Gastroesophageal sphincter (tissue), 4 donors: Measurements from ENCODE around the gene SEC24A. TPM values are rescaled to one million over a fixed set of nuclear protein-coding genes. Genes with fewer than 3 reads are reported as not detected.
"Not testable (repeated sequence)": the region's sequence is repeated elsewhere in the genome, so short reads cannot be mapped to it uniquely, and the experiment has no call there.

Source experiments
- ATAC-seq: fragments of 150-250 bp; one replicate; pipeline ENCODE4 v1.9.1; 2016; ENCODE audit warnings: mild to moderate bottlenecking, moderate library complexity
- H3K27ac ChIP-seq, 4 donors: fragments of 200-600 bp; sonication (generic) in 3 of 4; 1 replicate in 3 of 4; 2 replicates in 1 of 4; pipeline ENCODE4 v1.5.1; 2016 to 2019
- H3K27me3 ChIP-seq: fragments of 200-600 bp; sonication (generic); one replicate; pipeline ENCODE4 v1.5.1; 2019
- H3K36me3 ChIP-seq, 2 donors: fragments of 200-600 bp; sonication (generic); one replicate each; pipeline ENCODE4 v1.5.1; 2019; ENCODE audit warnings: control low read depth in 1 of 2
- H3K4me1 ChIP-seq, 3 donors: fragments of 200-600 bp; sonication (generic); 1 replicate in 2 of 3; 2 replicates in 1 of 3; pipeline ENCODE4 v1.5.1; 2016 to 2019; ENCODE audit warnings: control low read depth in 2 of 3
- H3K4me3 ChIP-seq, 2 donors: fragments of 200-600 bp; sonication (generic); one replicate each; pipeline ENCODE4 v1.5.1; 2019; ENCODE audit warnings: mild to moderate bottlenecking in 1 of 2, moderate library complexity in 1 of 2
- H3K9me3 ChIP-seq, 3 donors: fragments of 200-600 bp; sonication (generic); one replicate each; pipeline ENCODE4 v1.5.1; 2017 to 2019; ENCODE audit warnings: control low read depth in 2 of 3
- EP300 ChIP-seq: sonication (generic); formaldehyde crosslinking; IDR thresholded peaks from one replicate; pipeline ENCODE4 v1.6.1; 2017; ENCODE audit warnings: antibody characterized with exemption, mild to moderate bottlenecking
- POLR2A ChIP-seq, 2 donors: fragments of 450-650 bp; IDR thresholded peaks; one replicate each; pipeline ENCODE4 v1.6.1; 2017; ENCODE audit warnings: antibody characterized with exemption in 2 of 2, mild to moderate bottlenecking in 2 of 2, moderate library complexity in 1 of 2
- POLR2AphosphoS5 ChIP-seq: sonication (generic); formaldehyde crosslinking; IDR thresholded peaks from one replicate; pipeline ENCODE4 v1.6.1; 2017; ENCODE audit warnings: antibody characterized with exemption
- WGBS, 2 donors: methylation state at CpG; one replicate each; pipeline ENCODE4 v1.1.5; 2018; ENCODE audit warnings: low coverage in 1 of 2; 5-methylcytosine and 5-hydroxymethylcytosine counted together
- total RNA-seq, 4 donors: library from RNA; depleted of rRNA; stranded (reverse); fragments of >200 nt; gene quantifications; one replicate each; pipeline ENCODE4 v1.1.0, GENCODE V29; 2016
- TF ChIP-seq, protein P1 (sequence below), 4 experiments: fragments of 200-600 bp in 2 of 4; fragments of 450-650 bp in 2 of 4; sonication (generic) in 1 of 4; IDR thresholded peaks; one replicate each; pipeline ENCODE4 v1.5.1; 2017 to 2019; ENCODE audit warnings: antibody characterized with exemption in 4 of 4, mild to moderate bottlenecking in 2 of 4, moderate library complexity in 2 of 4

SEC24A gene
- total RNA-seq: 10 to 100 TPM; 13.0 to 18.3 (median 14.7) TPM

DNA sequence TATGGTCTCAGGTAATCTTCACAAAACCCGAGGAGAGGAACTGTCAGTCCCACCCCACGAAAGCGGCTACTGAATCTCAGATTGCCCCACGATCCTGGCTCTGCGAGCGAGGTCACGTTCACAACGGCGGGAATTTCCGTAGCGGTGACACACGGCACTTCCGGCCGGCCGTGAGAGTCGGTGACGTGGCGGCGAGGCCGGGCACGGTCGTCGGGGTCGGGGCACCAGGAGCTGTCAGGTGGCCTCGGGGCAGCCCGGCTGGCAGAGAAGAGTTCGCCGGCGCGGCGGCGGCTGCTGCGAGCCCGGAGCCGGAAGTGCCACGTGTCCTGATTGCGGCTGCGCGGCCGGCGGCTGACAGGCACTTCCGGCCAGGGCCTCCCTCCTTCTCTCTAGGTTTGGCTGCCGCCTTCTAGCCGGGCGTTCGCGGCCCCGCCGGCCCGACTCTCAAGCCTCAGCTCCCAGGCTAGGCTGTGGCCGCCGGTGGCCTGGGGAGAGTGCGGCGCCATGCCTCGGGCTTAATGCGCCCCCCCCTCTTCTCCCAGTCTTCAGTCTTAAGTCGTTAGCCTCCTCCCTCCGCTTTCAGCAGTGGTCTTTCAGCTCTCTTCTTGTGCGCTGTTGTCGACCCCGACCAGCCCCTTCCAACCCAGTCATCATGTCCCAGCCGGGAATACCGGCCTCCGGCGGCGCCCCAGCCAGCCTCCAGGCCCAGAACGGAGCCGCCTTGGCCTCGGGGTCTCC is at the start of gene SEC24A:
TSS of gene SEC24A (plus strand) at position 361 of the 738 bp plus-strand sequence. CDS start at position 653, 292 bp downstream.
- Histone ChIP-seq H3K27me3 (no peaks in the 10 kb centered on the region), H3K9me3 (no peaks in the 10 kb centered on the region), H3K36me3 (no peaks in the 10 kb centered on the region), H3K4me1 (peaks cover 0 to 48% (median 12%) of the 10 kb centered on the region in 3 donors), H3K4me3 (peak within 1 kb of the TSS; percentile 80 to 85), H3K27ac (peak within 1 kb of the TSS; percentile 72 to 97 (median 94))
- 0 to 3% methylated on average over 2 to 32 of the region's 69 CpGs for WGBS, 2 donors
- ATAC-seq: peak; percentile 91
- TF ChIP-seq EP300 (no peak), POLR2AphosphoS5 (peak; percentile 79), POLR2A (IDR thresholded peaks at IDR 0.05) (peak; percentile 66 to 69)
- TF ChIP-seq, protein P1, sequence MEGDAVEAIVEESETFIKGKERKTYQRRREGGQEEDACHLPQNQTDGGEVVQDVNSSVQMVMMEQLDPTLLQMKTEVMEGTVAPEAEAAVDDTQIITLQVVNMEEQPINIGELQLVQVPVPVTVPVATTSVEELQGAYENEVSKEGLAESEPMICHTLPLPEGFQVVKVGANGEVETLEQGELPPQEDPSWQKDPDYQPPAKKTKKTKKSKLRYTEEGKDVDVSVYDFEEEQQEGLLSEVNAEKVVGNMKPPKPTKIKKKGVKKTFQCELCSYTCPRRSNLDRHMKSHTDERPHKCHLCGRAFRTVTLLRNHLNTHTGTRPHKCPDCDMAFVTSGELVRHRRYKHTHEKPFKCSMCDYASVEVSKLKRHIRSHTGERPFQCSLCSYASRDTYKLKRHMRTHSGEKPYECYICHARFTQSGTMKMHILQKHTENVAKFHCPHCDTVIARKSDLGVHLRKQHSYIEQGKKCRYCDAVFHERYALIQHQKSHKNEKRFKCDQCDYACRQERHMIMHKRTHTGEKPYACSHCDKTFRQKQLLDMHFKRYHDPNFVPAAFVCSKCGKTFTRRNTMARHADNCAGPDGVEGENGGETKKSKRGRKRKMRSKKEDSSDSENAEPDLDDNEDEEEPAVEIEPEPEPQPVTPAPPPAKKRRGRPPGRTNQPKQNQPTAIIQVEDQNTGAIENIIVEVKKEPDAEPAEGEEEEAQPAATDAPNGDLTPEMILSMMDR (IDR thresholded peaks at IDR 0.05): peak in 1 of 4 experiments; percentile 12

DNA sequence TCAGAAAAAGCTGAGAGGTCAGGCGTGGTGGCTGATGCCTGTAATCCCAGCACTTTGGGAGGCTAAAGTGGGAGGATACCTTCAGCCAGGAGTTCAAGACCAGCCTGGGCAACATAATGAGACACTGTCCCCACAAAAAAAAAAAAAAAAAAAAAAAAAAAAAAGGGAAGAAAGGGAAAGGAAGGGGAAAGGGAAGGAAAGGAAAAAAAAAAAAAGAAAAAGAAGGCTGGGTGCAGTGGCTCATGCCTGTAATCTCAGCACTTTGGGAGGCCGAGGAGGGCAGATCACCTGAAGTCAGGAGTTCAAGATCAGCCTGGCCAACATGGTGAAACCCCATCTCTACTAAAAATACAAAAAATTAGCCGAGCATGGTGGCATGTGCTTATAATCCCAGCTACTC is 48.8 kb upstream of the SEC24A start:
- H3K27ac ChIP-seq, H3K9me3 ChIP-seq, ATAC-seq, H3K4me1 ChIP-seq, H3K4me3 ChIP-seq, H3K27me3 ChIP-seq: not testable (repeated sequence)
- peaks cover 0 to 28% of the 10 kb centered on the region in 2 donors for H3K36me3 ChIP-seq
- 85 to 94% methylated on average over 2 to 3 of the region's 3 CpGs for WGBS, 2 donors

DNA sequence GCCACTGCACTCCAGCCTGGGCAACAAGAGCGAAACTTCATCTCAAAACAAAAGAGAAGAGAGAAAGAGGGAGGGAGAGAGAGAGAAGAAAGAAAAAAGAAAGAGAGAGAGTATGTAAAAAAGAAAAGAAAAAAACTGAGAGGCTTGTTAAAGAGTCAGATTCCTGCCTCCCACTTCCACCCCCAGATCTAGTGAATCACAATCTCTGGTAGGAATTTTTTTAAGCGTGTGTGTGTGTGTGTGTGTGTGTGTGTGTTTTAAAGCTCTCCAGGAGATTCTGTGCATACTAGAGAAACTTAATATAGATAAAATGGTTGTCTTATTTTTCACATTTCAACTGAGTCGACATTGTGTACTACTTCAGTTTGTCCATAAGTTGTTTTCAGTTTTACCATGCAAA is 48.0 kb upstream of the SEC24A start:
- TF ChIP-seq, protein P1 (IDR thresholded peaks at IDR 0.05): no peak
- TF ChIP-seq EP300 (no peak), POLR2AphosphoS5 (no peak), POLR2A (IDR thresholded peaks at IDR 0.05) (no peak)

DNA sequence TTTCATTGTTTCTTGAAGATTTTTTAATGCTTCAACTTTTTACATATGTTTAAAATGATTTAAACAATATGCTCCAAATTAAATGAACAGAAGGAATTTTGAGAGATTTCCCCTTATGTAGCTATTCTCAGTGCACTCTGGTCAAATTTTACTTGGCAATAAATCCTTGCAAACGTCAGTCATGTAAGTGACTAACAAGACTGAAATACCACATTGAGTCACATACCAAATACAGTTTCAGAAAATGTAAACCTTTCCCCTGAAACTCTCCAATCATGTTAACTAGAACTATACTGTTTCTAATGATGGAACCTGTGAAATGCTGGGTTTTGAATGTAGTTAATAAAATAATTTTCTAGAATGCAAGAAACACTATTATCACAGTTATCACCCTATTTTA is 45.5 kb upstream of the SEC24A start:
- no peak for ATAC-seq
- no peak for TF ChIP-seq POLR2A (IDR thresholded peaks at IDR 0.05)
- no peak for TF ChIP-seq POLR2AphosphoS5
- TF ChIP-seq, protein P1 (IDR thresholded peaks at IDR 0.05): no peak
- TF ChIP-seq EP300: no peak
- Histone ChIP-seq H3K9me3 (no peaks in the 10 kb centered on the region), H3K36me3 (peaks cover 6 to 60% of the 10 kb centered on the region in 2 donors), H3K27me3 (no peaks in the 10 kb centered on the region), H3K4me1 (no peaks in the 10 kb centered on the region), H3K27ac (no peak overlapping the region), H3K4me3 (no peak overlapping the region)
- WGBS, 2 donors: 20 to 43% methylated on average over 1 of the region's 1 CpG

More for the DNA sequence above, 48.0 kb upstream of the SEC24A start:
- no peaks in the 10 kb centered on the region for H3K4me1 ChIP-seq
- H3K27me3 ChIP-seq: no peaks in the 10 kb centered on the region
- ATAC-seq: no peak
- H3K9me3 ChIP-seq: no peaks in the 10 kb centered on the region
- H3K36me3 ChIP-seq: peaks cover 0 to 36% of the 10 kb centered on the region in 2 donors
- H3K4me3 ChIP-seq: no peak overlapping the region
- WGBS, 2 donors: 61 to 80% methylated on average over 3 of the region's 3 CpGs
- no peak overlapping the region for H3K27ac ChIP-seq

DNA sequence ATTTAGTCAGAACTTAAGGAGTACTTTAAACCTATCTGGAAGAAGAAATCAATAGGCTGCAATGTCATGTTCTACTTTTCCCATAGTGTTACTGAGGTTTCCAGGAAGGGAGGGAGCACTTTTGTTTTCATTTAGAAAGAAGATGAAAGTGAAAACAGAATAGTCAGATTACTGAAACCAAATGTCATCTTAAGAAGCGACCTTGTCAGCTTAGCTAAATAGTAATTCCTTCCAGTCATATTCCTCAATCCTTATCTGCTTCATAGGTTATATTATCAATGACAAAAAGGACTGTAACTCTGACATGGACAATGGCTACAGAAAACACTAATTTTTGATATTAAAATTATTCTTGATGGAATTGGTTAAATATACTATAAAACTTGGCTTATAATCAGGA is 43.7 kb upstream of the SEC24A start:
- Histone ChIP-seq H3K4me1 (no peaks in the 10 kb centered on the region), H3K27ac (no peak overlapping the region), H3K4me3 (no peak overlapping the region), H3K9me3 (no peaks in the 10 kb centered on the region), H3K36me3 (peaks cover 9 to 79% of the 10 kb centered on the region in 2 donors), H3K27me3 (no peaks in the 10 kb centered on the region)
- no peak for ATAC-seq
- WGBS, 2 donors: 87 to 89% methylated on average over 1 of the region's 1 CpG
- TF ChIP-seq EP300 (no peak), POLR2AphosphoS5 (no peak)

DNA sequence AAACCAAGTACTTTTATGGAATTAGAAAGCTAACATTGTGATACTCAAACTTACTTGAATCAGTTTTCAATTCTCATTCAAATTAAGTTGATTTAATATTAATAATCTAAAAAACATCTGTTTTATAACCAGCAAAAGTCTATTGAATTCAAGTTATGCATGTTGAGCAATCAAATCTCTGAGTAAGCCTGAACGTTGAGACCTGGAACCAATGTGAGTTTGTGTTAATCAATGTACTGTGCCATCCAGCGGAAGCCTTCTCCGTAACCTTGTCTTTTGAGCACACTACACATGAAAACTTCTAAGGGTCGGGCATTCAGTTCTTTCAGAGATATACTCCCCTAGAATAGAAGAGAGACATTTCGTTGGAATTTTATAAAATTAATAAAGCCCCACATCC is 41.9 kb upstream of the SEC24A start:
- Histone ChIP-seq H3K27me3 (no peaks in the 10 kb centered on the region), H3K36me3 (peaks cover 9 to 97% of the 10 kb centered on the region in 2 donors), H3K9me3 (no peaks in the 10 kb centered on the region), H3K4me3 (no peak overlapping the region), H3K27ac (no peak overlapping the region), H3K4me1 (no peaks in the 10 kb centered on the region)
- 90 to 92% methylated on average over 4 to 5 of the region's 5 CpGs for WGBS, 2 donors
- no peak for ATAC-seq
- TF ChIP-seq EP300 (no peak), POLR2A (IDR thresholded peaks at IDR 0.05) (no peak), POLR2AphosphoS5 (no peak)
- TF ChIP-seq, protein P1 (IDR thresholded peaks at IDR 0.05): no peak
